ENCODE results near the gene C19orf85.

DNA sequence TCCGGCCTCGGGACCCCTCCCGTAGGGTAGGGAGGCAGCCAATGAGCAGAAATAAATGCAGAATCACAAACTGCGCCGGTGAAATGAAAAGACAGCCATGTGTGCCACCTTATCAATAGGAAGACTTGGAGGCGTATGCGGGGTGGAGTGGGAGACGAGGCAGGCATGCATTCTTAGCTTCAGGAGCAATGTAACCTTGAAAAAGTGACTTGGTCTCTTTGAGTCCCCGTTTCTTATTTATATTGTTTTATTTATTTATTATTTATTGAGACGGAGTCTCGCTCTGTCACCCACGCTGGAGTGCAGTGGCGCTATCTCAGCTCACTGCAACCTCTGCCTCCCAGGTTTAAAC lies 39.7 kb upstream of the C19orf85 start:
- TF ChIP-seq, protein P1, sequence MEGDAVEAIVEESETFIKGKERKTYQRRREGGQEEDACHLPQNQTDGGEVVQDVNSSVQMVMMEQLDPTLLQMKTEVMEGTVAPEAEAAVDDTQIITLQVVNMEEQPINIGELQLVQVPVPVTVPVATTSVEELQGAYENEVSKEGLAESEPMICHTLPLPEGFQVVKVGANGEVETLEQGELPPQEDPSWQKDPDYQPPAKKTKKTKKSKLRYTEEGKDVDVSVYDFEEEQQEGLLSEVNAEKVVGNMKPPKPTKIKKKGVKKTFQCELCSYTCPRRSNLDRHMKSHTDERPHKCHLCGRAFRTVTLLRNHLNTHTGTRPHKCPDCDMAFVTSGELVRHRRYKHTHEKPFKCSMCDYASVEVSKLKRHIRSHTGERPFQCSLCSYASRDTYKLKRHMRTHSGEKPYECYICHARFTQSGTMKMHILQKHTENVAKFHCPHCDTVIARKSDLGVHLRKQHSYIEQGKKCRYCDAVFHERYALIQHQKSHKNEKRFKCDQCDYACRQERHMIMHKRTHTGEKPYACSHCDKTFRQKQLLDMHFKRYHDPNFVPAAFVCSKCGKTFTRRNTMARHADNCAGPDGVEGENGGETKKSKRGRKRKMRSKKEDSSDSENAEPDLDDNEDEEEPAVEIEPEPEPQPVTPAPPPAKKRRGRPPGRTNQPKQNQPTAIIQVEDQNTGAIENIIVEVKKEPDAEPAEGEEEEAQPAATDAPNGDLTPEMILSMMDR (IDR thresholded peaks at IDR 0.05): no peak
- no peak for TF ChIP-seq POLR2A (IDR thresholded peaks at IDR 0.05)
- no peak for TF ChIP-seq EP300 (IDR thresholded peaks at IDR 0.05)

Measured in tibial nerve (tissue), 4 donors.